Uterus (tissue), 4 donors: ENCODE data around the gene KCTD1. TPM values are rescaled to one million over a fixed set of nuclear protein-coding genes. Genes with fewer than 3 reads are reported as not detected.

Experiments
- DNase-seq, 2 donors: peaks; one replicate each; pipeline ENCODE4 v3.0.0-alpha.2; 2019 to 2020
- H3K27ac ChIP-seq, 2 donors: fragments of 200-600 bp; sonication (generic); 1 replicate in 1 of 2; 2 replicates in 1 of 2; pipeline ENCODE4 v1.5.1; 2016 to 2018
- H3K27me3 ChIP-seq, 2 donors: fragments of 200-600 bp; sonication (generic); one replicate each; pipeline ENCODE4 v1.5.1; 2018 to 2019; ENCODE audit warnings: control low read depth in 1 of 2
- H3K36me3 ChIP-seq, 2 donors: fragments of 200-600 bp; sonication (generic); one replicate each; pipeline ENCODE4 v1.5.1; 2019; ENCODE audit warnings: control low read depth in 1 of 2
- H3K4me1 ChIP-seq, 2 donors: fragments of 200-600 bp; sonication (generic); one replicate each; pipeline ENCODE4 v1.5.1; 2018 to 2019; ENCODE audit warnings: control low read depth in 1 of 2
- H3K4me3 ChIP-seq, 2 donors: fragments of 200-600 bp; sonication (generic); 1 replicate in 1 of 2; 2 replicates in 1 of 2; pipeline ENCODE4 v1.5.1; 2018 to 2019; ENCODE audit warnings: mild to moderate bottlenecking in 1 of 2
- H3K9me3 ChIP-seq, 2 donors: fragments of 200-600 bp; sonication (generic); one replicate each; pipeline ENCODE4 v1.5.1; 2019; ENCODE audit warnings: control low read depth in 1 of 2
- POLR2A ChIP-seq, 2 donors: fragments of 450-650 bp; IDR thresholded peaks; one replicate each; pipeline ENCODE4 v1.6.1; 2016; ENCODE audit warnings: antibody characterized with exemption in 2 of 2, mild to moderate bottlenecking in 1 of 2, moderate library complexity in 1 of 2
- intact Hi-C: fragments of 100-400 bp; cut with DNase I; formaldehyde crosslinking; loops from one replicate; pipeline ENCODE4 v1.15.1; 2023; ENCODE audit warnings: low total_unique reads
- total RNA-seq, 4 donors: library from RNA; depleted of rRNA in 3 of 4; stranded (reverse); fragments of >200 nt in 3 of 4; gene quantifications; one replicate each; pipeline versions ENCODE4 v1.1.0 to v1.2.4, GENCODE V29; 2014 to 2023
- TF ChIP-seq, protein P1 (sequence below), 4 experiments: fragments of 200-600 bp in 2 of 4; fragments of 450-650 bp in 2 of 4; sonication (generic) in 2 of 4; IDR thresholded peaks; one replicate each; pipeline ENCODE4 v1.5.1; 2016 to 2019; ENCODE audit warnings: antibody characterized with exemption in 4 of 4, mild to moderate bottlenecking in 2 of 4, moderate library complexity in 1 of 4
- donor health status: DM: yes; HTN: yes; CAD: no.

The KCTD1 gene
- total RNA-seq, 4 donors from 2014 or later: 1.2 to 41.3 (median 11.7) TPM

DNA sequence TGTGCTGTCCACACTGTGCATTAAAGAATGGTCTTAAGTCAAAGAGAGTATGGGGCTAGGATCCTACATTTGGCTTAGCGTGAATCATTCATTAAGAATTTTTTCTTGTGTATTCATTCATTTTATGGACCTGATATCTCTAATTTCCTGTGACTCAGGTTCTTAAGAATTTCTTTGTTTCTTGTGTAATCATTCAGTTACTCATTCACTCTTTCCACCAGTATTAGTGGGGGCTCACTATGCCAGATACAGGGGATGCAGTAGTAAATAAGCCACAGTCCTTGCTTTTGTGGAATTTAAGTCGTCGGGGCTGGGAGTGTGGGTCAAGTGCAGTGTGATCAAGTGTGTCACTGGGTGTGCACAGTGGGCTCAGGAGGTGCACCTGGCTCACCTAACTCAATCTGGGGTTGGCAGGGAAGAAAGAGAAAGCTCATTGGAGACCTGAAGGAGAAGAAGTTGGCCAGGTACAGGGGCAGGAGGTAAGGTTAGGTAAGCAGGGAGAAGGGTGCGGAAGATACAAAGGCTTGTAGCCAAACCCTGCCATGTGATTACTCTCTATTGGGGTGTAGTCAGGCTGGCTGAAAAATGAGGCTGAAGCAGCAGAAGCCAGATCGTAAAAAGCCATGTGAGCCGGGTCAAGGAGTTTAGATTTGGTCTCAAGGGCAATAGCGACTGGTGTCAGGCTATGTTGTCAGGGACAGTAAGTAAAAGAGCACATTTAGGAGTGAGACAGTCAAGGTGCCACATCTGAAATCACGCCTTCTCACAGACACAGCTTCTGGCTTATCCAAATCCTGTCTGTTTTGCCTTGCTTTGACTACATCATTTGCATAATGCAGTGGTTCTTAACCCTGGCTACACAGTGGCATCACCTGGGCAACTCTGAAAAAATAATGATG, 67.2 kb downstream of the KCTD1 start:
- DNase-seq: no peak
- H3K27ac ChIP-seq: no peak overlapping the region
- intact Hi-C loops: no loop called here
- no peaks in the 10 kb centered on the region for H3K4me1 ChIP-seq
- no peaks in the 10 kb centered on the region for H3K27me3 ChIP-seq
- no peaks in the 10 kb centered on the region for H3K36me3 ChIP-seq
- no peaks in the 10 kb centered on the region for H3K9me3 ChIP-seq
- no peak overlapping the region for H3K4me3 ChIP-seq
- TF ChIP-seq, protein P1, sequence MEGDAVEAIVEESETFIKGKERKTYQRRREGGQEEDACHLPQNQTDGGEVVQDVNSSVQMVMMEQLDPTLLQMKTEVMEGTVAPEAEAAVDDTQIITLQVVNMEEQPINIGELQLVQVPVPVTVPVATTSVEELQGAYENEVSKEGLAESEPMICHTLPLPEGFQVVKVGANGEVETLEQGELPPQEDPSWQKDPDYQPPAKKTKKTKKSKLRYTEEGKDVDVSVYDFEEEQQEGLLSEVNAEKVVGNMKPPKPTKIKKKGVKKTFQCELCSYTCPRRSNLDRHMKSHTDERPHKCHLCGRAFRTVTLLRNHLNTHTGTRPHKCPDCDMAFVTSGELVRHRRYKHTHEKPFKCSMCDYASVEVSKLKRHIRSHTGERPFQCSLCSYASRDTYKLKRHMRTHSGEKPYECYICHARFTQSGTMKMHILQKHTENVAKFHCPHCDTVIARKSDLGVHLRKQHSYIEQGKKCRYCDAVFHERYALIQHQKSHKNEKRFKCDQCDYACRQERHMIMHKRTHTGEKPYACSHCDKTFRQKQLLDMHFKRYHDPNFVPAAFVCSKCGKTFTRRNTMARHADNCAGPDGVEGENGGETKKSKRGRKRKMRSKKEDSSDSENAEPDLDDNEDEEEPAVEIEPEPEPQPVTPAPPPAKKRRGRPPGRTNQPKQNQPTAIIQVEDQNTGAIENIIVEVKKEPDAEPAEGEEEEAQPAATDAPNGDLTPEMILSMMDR (IDR thresholded peaks at IDR 0.05): no peak
- TF ChIP-seq POLR2A (IDR thresholded peaks at IDR 0.05): no peak

DNA sequence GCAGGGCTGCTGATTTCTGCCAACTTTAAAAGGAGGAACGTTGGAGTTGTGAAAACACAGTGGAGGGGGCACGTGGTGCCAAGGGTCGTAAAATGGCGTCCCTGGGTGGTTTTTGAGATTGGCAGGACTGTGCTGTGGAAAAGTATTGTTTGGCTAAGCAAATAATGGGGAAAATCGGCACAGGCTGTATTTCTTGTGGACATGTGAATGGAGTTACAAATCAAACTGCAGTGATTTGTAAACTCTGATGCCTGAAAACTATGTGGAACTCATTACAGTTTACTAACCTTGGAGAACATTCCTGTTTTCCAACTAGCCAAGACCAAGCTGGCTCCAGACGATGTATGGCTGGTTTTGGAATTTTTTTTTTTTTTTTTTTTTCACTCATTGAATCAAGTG, 68.7 kb downstream of the KCTD1 start:
- Histone ChIP-seq H3K4me3 (peak overlapping the region in 1 of 2 donors; percentile 0), H3K4me1 (no peaks in the 10 kb centered on the region), H3K36me3 (no peaks in the 10 kb centered on the region), H3K9me3 (no peaks in the 10 kb centered on the region), H3K27me3 (no peaks in the 10 kb centered on the region), H3K27ac (peak overlapping the region; percentile 74 to 77)
- TF ChIP-seq, protein P1 (IDR thresholded peaks at IDR 0.05): no peak
- TF ChIP-seq POLR2A (IDR thresholded peaks at IDR 0.05): no peak
- intact Hi-C loops: no loop called here
- DNase-seq: peak in 1 of 2 donors; percentile 24

DNA sequence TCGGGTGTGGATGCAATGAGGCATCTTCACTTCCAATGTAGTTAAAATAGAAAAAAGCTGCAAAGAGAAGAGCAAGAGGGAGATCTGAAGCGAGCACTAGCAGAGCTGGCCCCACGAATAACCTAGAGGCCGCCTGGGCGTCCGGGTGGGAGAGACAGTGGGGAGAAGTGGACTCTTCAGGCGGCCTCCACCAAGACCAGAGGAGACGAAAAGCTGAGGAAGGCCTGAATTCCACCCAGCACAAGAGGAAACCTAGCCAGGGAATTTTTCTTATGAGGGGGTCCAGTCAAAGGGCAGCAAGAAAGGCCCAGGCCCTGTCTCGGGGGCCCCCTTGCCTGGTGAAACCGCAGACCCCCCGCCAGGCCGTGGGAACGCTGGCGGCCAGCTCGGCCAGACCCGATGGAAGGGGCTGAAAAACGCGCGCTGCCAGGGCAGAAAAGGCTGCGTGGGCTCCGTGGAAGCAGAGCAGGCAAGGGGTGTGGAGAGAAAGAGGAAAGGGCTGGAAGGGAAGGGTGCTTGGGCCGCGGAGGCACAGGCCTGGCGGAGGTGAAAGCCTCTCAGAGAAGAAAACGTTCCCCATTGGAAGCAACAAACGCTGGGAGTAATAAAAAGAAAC, 69.2 kb downstream of the KCTD1 start:
- H3K27ac ChIP-seq: peak overlapping the region; percentile 74 to 77
- DNase-seq: no peak
- TF ChIP-seq, protein P1 (IDR thresholded peaks at IDR 0.05): no peak
- no peak for TF ChIP-seq POLR2A (IDR thresholded peaks at IDR 0.05)
- intact Hi-C loops: no loop called here
- no peaks in the 10 kb centered on the region for H3K36me3 ChIP-seq
- no peaks in the 10 kb centered on the region for H3K27me3 ChIP-seq
- H3K4me3 ChIP-seq: peak overlapping the region in 1 of 2 donors; percentile 0
- H3K9me3 ChIP-seq: no peaks in the 10 kb centered on the region
- H3K4me1 ChIP-seq: no peaks in the 10 kb centered on the region

DNA sequence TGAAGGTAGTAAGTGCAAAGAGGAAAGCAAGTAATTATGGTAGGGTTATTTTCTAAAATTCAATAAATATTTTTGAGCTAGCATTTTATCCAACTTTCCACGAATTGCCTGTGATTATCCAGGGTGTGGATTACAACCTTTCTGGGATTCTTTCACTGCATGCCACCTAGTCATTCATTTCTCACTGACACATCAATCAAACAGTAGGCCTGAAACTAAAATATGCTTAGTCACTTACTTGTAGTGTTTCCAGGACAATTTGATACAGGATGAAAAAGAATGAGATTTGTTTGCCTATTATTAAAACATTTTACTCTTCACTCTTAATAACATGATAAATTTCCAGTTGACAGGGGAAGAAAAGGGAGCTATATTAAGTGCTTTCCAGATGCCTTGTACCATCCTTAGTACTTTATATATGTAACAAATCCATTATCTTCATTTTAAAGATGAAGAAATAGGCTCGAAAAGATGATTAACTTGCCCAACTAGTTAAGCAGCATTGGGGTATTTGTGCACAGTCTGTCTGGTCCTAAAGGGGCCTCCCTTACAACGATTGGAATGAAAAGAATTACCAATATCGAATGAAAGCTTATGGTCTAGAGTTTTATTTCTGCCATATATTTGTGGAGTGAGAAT, 70.4 kb downstream of the KCTD1 start:
- intact Hi-C loops: no loop called here
- DNase-seq: no peak
- Histone ChIP-seq H3K36me3 (no peaks in the 10 kb centered on the region), H3K27me3 (no peaks in the 10 kb centered on the region), H3K4me1 (no peaks in the 10 kb centered on the region), H3K27ac (no peak overlapping the region), H3K9me3 (no peaks in the 10 kb centered on the region), H3K4me3 (no peak overlapping the region)
- TF ChIP-seq, protein P1 (IDR thresholded peaks at IDR 0.05): no peak
- TF ChIP-seq POLR2A (IDR thresholded peaks at IDR 0.05): no peak

DNA sequence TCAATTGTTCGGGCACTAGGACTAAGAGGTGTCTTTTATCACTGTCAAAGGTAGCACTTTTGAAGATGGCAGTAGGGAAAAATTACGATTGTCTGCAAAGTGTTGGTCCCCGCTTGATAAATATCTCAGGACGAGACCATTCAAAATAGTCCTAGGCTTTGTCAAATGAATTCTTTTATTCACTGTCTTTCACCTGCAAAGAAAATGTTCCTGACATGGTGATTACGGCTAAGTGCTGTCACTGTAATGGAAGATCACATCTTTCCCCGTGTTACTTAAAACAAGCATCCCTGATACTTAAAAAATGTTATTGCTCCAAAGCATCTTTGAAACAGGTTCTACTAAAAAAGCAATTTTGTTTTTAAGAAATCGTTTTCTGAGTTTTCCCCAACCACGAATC, 71.7 kb downstream of the KCTD1 start:
- Histone ChIP-seq H3K9me3 (no peaks in the 10 kb centered on the region), H3K4me1 (no peaks in the 10 kb centered on the region), H3K27me3 (no peaks in the 10 kb centered on the region), H3K27ac (no peak overlapping the region), H3K36me3 (no peaks in the 10 kb centered on the region), H3K4me3 (no peak overlapping the region)
- intact Hi-C loops: no loop called here
- TF ChIP-seq, protein P1 (IDR thresholded peaks at IDR 0.05): no peak
- TF ChIP-seq POLR2A (IDR thresholded peaks at IDR 0.05): no peak
- no peak for DNase-seq
